LNCaP clone FGC (cell line): ENCODE data around the gene HPCAL1.
"Not testable (repeated sequence)": the region's sequence is repeated elsewhere in the genome, so short reads cannot be mapped to it uniquely, and the experiment has no call there.

Experiments used
- DNase-seq: peaks from one replicate; pipeline ENCODE4 v3.0.0-alpha.2; 2011; ENCODE audit warnings: low read depth
- H3K4me3 ChIP-seq: 2 replicates; pipeline ENCODE4 v1.5.1; 2011; ENCODE audit warnings: mild to moderate bottlenecking, low read depth, low read length, control low read depth
- TF ChIP-seq, protein P1 (sequence below): IDR thresholded peaks from 2 replicates; pipeline ENCODE4 v1.5.1; 2012; ENCODE audit warnings: mild to moderate bottlenecking; ENCODE audit not compliant: control insufficient read depth, insufficient read depth; ENCODE audit errors: extremely low read depth

The HPCAL1 gene

DNA sequence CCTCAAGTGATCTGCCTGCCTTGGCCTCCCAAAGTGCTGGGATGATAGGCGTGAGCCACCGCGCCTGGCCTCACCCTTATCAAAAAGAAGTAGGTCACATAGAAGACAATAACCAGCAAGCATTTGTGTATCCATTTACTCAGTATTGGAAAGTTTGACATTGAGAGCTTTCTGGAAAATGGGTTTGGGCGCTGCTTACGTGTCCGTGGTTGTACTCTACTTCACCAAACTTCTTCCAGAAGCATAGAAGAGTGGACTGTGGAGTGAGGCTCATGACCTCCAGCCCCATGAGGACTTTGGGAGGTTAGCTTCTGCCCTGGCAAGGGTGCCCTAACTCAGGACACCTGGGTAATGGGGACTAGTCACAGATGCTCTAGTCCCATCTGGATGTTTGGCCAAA, 149.1 kb downstream of the HPCAL1 start:
- H3K4me3 ChIP-seq, result no peak overlapping the region
- TF ChIP-seq, protein P1, sequence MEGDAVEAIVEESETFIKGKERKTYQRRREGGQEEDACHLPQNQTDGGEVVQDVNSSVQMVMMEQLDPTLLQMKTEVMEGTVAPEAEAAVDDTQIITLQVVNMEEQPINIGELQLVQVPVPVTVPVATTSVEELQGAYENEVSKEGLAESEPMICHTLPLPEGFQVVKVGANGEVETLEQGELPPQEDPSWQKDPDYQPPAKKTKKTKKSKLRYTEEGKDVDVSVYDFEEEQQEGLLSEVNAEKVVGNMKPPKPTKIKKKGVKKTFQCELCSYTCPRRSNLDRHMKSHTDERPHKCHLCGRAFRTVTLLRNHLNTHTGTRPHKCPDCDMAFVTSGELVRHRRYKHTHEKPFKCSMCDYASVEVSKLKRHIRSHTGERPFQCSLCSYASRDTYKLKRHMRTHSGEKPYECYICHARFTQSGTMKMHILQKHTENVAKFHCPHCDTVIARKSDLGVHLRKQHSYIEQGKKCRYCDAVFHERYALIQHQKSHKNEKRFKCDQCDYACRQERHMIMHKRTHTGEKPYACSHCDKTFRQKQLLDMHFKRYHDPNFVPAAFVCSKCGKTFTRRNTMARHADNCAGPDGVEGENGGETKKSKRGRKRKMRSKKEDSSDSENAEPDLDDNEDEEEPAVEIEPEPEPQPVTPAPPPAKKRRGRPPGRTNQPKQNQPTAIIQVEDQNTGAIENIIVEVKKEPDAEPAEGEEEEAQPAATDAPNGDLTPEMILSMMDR, result no peak

DNA sequence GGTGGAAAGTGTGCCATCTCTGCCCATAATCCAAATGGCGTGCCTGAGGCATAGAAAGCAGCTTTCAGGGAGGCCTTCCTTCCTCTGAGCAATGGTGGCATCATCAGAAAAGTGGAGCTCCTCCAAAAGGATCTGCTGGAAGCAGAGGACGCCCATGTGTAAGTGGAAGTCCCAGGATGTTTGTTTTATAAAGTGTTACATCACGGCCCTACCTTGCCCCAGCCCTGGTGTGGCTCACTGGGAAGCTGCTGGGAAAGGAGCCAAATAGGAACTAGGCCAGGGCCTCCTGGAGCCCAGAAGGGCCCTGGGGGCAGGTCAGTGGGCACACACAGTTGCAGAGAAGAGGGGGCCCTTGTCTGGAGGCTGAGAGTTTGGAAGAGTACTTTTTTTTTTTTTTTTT, 149.6 kb downstream of the HPCAL1 start:
- peak; percentile 89 for DNase-seq
- H3K4me3 ChIP-seq, result no peak overlapping the region
- TF ChIP-seq, protein P1, result no peak

More for the DNA sequence above, 149.1 kb downstream of the HPCAL1 start:
- DNase-seq, result no peak

GRCh38 chr2:10452956-10453904, 150.5 kb downstream of the HPCAL1 start:
- TF ChIP-seq, protein P1, result no peak
- no peak for DNase-seq
- H3K4me3 ChIP-seq, result no peak overlapping the region

DNA sequence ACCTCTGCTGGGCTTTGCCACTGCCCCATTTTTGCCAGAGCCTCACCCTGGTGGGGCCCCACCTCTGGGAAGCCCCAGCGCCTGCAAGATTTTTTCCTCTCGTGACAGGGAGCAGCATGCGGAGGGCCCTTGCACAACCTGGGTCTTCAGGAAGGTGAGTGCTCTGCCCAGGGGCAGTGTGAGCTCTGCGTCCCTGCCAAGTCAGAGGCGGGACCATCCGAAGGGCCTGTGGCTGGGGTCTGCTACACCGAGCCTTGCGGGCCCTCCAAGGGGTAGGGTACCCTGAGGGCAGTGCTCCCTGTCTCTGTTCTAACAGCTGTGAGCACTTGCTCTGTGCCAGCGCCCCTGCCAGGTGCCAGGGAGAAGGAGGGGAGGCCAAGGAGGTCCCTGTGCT, 151.2 kb downstream of the HPCAL1 start:
- H3K4me3 ChIP-seq, result no peak overlapping the region
- DNase-seq, result no peak
- TF ChIP-seq, protein P1, result no peak

DNA sequence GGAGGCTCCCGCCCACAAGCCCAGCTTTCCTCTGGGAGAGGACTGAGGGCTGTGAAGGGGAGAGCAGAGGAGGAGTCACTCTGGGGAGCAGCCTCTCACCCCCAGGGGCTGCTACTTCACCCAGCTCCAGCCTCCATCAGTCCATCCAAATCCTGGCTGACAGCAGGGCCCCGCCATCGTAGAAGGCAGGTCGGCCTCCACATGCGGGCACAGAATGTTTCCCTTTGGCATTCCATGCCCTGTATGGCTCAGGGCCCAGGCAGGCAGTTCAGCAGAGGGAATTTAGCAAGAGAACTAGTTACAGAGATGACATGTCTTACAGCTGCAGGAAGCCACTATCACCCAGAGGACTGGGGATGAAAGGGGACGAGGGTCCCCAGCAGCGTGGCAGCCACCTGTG, 151.8 kb downstream of the HPCAL1 start:
- no peak overlapping the region for H3K4me3 ChIP-seq
- no peak for DNase-seq
- TF ChIP-seq, protein P1, result no peak

DNA sequence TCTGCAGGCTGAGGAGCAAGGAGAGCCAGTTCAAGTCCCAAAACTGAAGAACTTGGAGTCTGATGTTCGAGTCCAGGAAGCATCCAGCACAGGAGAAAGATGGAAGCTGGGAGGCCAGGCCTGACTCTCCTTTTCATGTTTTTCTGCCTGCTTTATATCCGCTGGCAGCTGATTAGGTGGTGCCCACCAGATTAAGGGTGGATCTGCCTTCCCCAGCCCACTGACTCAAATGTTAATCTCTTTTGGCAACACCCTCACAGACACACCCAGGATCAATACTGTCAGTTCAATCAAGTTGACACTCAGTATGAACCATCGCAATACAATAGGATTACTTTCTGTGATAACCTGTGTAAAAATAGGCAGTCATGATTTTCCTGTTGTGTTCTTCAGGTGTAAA, 154.5 kb downstream of the HPCAL1 start:
- H3K4me3 ChIP-seq, DNase-seq: not testable (repeated sequence)

DNA sequence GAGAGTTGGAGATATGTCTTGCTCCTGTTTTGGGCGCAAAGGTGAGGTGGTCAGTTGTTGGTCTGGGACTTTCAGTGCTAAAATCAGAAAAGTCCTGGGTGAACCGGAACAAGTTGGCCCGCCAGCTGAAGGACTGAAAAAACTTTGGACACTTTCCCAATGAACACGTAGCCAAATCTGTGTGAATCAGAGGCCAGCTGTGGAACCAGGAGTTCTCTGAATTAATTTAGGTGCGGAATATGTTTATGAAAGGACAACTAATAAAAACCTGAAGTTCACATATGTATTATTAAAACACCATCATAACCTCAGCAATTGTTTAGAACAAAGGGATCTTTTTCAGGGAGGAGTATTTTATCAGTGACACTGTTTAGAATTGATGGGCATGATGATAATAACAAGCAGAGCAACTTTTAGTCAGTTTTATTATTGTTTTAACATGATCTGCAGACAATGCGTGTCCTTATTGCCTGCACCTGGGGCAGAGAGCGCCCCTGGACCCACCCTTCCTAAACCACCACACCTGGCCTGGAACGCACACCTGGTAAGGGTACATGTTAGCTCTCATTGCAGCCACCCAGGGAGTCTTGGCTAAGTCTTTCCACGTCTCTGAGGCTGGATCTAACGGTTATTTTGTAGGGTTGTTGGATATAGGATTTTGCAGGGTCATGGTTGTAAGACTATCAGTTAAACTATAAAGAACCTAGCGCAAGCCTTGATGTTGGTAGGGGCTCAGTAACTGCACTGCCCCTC, 155.3 kb downstream of the HPCAL1 start:
- TF ChIP-seq, protein P1, result no peak
- DNase-seq, result peak; percentile 83
- no peak overlapping the region for H3K4me3 ChIP-seq
